HCT116 (cell line): ENCODE measurements around the gene WAPL. TPM values are rescaled to one million over a fixed set of nuclear protein-coding genes. Genes with fewer than 3 reads are reported as not detected.

Experiments
- ATAC-seq: fragments of 200-7000 bp; cut with Tn5 transposase; 2 replicates; pipeline ENCODE4 v1.9.1; 2020; ENCODE audit warnings: mild to moderate bottlenecking, moderate library complexity
- BruUV-seq: library from RNA; stranded (reverse); fragments of 400-500 nt; replicated peaks from 2 replicates; lab custom pipeline; 2021; lab: Mats Ljungman, UMichigan
- CTCF ChIA-PET: fragments of 300-600 bp; sonication (Branson Sonifier 250); formaldehyde crosslinking; loops from one replicate; lab custom pipeline; 2021; ENCODE audit warnings: antibody characterized with exemption; lab: Charles Lee
- POLR2A ChIA-PET: fragments of 300-600, 350-600 bp; sonication (Branson Sonifier 250); formaldehyde crosslinking; loops from one replicate; lab custom pipeline; 2021; ENCODE audit warnings: antibody characterized with exemption; lab: Charles Lee
- RAD21 ChIA-PET, 2 experiments: fragments of 300-600 bp; sonication (Branson Sonifier 250); formaldehyde crosslinking; loops; one replicate each; lab custom pipeline; 2023; ENCODE audit warnings: low total read pairs in 2 of 2; ENCODE audit not compliant: uncharacterized antibody in 2 of 2, unreplicated experiment in 2 of 2, low non-redundant PET in 1 of 2; lab: Charles Lee
- DNase-seq: peaks from one replicate; pipeline ENCODE4 v3.0.0-alpha.2; 2010; ENCODE audit warnings: low read depth, low spot score
- H2AFZ ChIP-seq: fragments of 200-600 bp; shearing (Covaris generic), sonication (generic); 2 replicates; pipeline ENCODE4 v1.6.1; 2017; ENCODE audit warnings: low read depth, mixed run types, mixed read lengths, antibody characterized with exemption, low read length; ENCODE audit not compliant: poor library complexity, severe bottlenecking
- H3K27ac ChIP-seq: 2 replicates; pipeline ENCODE4 v1.5.1; 2012; ENCODE audit warnings: low read depth, low read length
- H3K27me3 ChIP-seq: fragments of 200-600 bp; sonication (generic); 2 replicates; pipeline ENCODE4 v1.6.1; 2016; ENCODE audit warnings: mixed run types, low read length, mixed read lengths; ENCODE audit not compliant: insufficient read depth
- H3K36me3 ChIP-seq, 2 experiments: fragments of 200-500 bp in 1 of 2; fragments of 200-600 bp in 1 of 2; sonication (Bioruptor generic) in 1 of 2; sonication (generic) in 1 of 2; 2 replicates each; pipeline versions ENCODE4 v1.5.1 to v1.6.1; 2014 to 2016; ENCODE audit warnings: low read length in 2 of 2, inconsistent platforms in 1 of 2, mixed read lengths in 1 of 2, mixed run types in 1 of 2; ENCODE audit not compliant: insufficient read depth in 2 of 2, control insufficient read depth in 1 of 2
- H3K4me1 ChIP-seq, 2 experiments: fragments of 200-600 bp in 1 of 2; sonication (generic) in 1 of 2; 2 replicates each; pipeline versions ENCODE4 v1.5.1 to v1.6.1; 2012 to 2017; ENCODE audit warnings: low read length in 2 of 2, inconsistent platforms in 1 of 2, mild to moderate bottlenecking in 1 of 2, mixed read lengths in 1 of 2, mixed run types in 1 of 2, moderate library complexity in 1 of 2; ENCODE audit not compliant: insufficient read depth in 2 of 2, control insufficient read depth in 1 of 2
- H3K4me2 ChIP-seq: fragments of 200-600 bp; sonication (generic); 2 replicates; pipeline ENCODE4 v1.6.1; 2017; ENCODE audit warnings: mixed run types, low read length, mixed read lengths
- H3K4me3 ChIP-seq, 2 experiments: fragments of 200-600 bp in 1 of 2; sonication (generic) in 1 of 2; replicated peaks in 1 of 2; 2 replicates each; pipeline ENCODE4 v1.5.1; 2011 to 2016; ENCODE audit warnings: low read length in 2 of 2, control low read depth in 1 of 2, low read depth in 1 of 2, mild to moderate bottlenecking in 1 of 2, mixed read lengths in 1 of 2, mixed run types in 1 of 2
- H3K79me2 ChIP-seq: fragments of 200-600 bp; sonication (generic); 2 replicates; pipeline ENCODE4 v1.6.1; 2017; ENCODE audit warnings: mild to moderate bottlenecking, mixed run types, low read length, moderate library complexity, mixed read lengths; ENCODE audit not compliant: insufficient read depth
- H3K9ac ChIP-seq: fragments of 200-600 bp; sonication (generic); 2 replicates; pipeline ENCODE4 v1.6.1; 2016; ENCODE audit warnings: low read length, mixed read lengths
- H3K9me2 ChIP-seq: fragments of 200-600 bp; sonication (generic), shearing (Covaris generic); 2 replicates; pipeline ENCODE4 v1.6.1; 2017; ENCODE audit warnings: mixed run types, mild to moderate bottlenecking, moderate library complexity; ENCODE audit not compliant: insufficient read depth
- H3K9me3 ChIP-seq, 2 experiments: fragments of 200-500 bp in 1 of 2; fragments of 200-600 bp in 1 of 2; sonication (Bioruptor generic) in 1 of 2; sonication (generic) in 1 of 2; 2 replicates each; pipeline ENCODE4 v1.6.1; 2014 to 2017; ENCODE audit warnings: low read length in 2 of 2, mixed read lengths in 2 of 2, inconsistent platforms in 1 of 2, low read depth in 1 of 2, mild to moderate bottlenecking in 1 of 2, mixed run types in 1 of 2, moderate library complexity in 1 of 2; ENCODE audit not compliant: control insufficient read depth in 1 of 2, insufficient read depth in 1 of 2
- H4K20me1 ChIP-seq: fragments of 200-600 bp; sonication (generic), shearing (Covaris generic); 2 replicates; pipeline ENCODE4 v1.6.1; 2017; ENCODE audit warnings: mixed run types, mild to moderate bottlenecking, moderate library complexity; ENCODE audit not compliant: insufficient read depth
- CEBPB ChIP-seq: IDR thresholded peaks from 2 replicates; pipeline ENCODE4 v1.6.1; 2012; ENCODE audit warnings: low read depth
- ELF1 ChIP-seq: IDR thresholded peaks from 2 replicates; pipeline ENCODE4 v1.6.1; 2012; ENCODE audit warnings: low read depth, borderline replicate concordance
- FOSL1 ChIP-seq: IDR thresholded peaks from 2 replicates; pipeline ENCODE4 v1.6.1; 2012; ENCODE audit warnings: low read depth
- intact Hi-C: fragments of 100-400 bp; cut with micrococcal nuclease; formaldehyde crosslinking; loops from 2 replicates; pipeline ENCODE4 v1.10.0; 2022
- total RNA-seq: library from RNA; stranded (reverse); gene quantifications from one replicate; pipeline ENCODE4 v1.2.1, GENCODE V29; 2021; ENCODE audit not compliant: unreplicated experiment
- TF ChIP-seq, protein P1 (sequence below): IDR thresholded peaks from 2 replicates; pipeline ENCODE4 v1.6.1; 2012; ENCODE audit warnings: low read depth
- TF ChIP-seq, protein P2 (sequence below): IDR thresholded peaks from 2 replicates; pipeline ENCODE4 v1.6.1; 2011; ENCODE audit warnings: mild to moderate bottlenecking, low read length, moderate library complexity; ENCODE audit not compliant: insufficient replicate concordance; ENCODE audit errors: extremely low read depth

Gene WAPL
- total RNA-seq, 1 experiment from 2014 or later: 37.5 TPM

DNA sequence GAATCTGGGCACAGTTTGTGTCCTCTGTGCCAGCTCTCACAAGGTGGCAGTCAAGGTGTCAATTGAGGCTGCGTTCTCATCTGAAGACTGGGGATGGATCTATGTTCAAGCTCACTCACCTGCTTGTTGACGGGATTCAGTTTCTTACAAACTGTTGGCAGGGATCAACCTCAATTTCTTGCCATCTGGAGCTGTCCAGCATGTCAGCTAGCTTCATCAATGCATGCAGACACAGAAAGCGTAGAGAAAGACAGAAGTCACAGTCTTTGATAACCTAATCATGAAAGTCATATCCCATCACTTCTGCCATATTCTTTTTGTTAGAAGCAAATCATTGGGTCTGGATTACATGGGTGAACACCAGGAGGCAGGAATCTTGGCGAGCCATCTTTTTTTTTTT is 32.0 kb upstream of the WAPL start:
- Histone ChIP-seq H3K4me3 (no peak overlapping the region), H3K4me1 (peaks cover 0 to 9% of the 10 kb centered on the region in 2 experiments; a peak in 3 of 4 replicates)
- no peak; the same call in 1 of the 2 replicates for ATAC-seq
- POLR2A ChIA-PET: no interaction called here
- CTCF ChIA-PET: no interaction called here
- no peak for TF ChIP-seq FOSL1
- TF ChIP-seq, protein P1, sequence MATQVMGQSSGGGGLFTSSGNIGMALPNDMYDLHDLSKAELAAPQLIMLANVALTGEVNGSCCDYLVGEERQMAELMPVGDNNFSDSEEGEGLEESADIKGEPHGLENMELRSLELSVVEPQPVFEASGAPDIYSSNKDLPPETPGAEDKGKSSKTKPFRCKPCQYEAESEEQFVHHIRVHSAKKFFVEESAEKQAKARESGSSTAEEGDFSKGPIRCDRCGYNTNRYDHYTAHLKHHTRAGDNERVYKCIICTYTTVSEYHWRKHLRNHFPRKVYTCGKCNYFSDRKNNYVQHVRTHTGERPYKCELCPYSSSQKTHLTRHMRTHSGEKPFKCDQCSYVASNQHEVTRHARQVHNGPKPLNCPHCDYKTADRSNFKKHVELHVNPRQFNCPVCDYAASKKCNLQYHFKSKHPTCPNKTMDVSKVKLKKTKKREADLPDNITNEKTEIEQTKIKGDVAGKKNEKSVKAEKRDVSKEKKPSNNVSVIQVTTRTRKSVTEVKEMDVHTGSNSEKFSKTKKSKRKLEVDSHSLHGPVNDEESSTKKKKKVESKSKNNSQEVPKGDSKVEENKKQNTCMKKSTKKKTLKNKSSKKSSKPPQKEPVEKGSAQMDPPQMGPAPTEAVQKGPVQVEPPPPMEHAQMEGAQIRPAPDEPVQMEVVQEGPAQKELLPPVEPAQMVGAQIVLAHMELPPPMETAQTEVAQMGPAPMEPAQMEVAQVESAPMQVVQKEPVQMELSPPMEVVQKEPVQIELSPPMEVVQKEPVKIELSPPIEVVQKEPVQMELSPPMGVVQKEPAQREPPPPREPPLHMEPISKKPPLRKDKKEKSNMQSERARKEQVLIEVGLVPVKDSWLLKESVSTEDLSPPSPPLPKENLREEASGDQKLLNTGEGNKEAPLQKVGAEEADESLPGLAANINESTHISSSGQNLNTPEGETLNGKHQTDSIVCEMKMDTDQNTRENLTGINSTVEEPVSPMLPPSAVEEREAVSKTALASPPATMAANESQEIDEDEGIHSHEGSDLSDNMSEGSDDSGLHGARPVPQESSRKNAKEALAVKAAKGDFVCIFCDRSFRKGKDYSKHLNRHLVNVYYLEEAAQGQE: peak; percentile 63
- TF ChIP-seq, all 23 proteins: peak for 1
- no peak overlapping the region for H2AFZ ChIP-seq
- no peaks in the 10 kb centered on the region for H3K79me2 ChIP-seq
- RAD21 ChIA-PET: no interaction called here
- DNase-seq: no peak
- intact Hi-C loops: no loop called here
- H3K4me2 ChIP-seq: peak overlapping the region; percentile 37
- H3K9me2 ChIP-seq: no peaks in the 10 kb centered on the region
- no TSS peak for BruUV-seq
- H3K27me3 ChIP-seq: no peaks in the 10 kb centered on the region
- H3K27ac ChIP-seq: no peak overlapping the region
- no peaks in the 10 kb centered on the region for H3K36me3 ChIP-seq
- H3K9me3 ChIP-seq: no peaks in the 10 kb centered on the region
- no peak overlapping the region for H3K9ac ChIP-seq
- no peaks in the 10 kb centered on the region for H4K20me1 ChIP-seq

DNA sequence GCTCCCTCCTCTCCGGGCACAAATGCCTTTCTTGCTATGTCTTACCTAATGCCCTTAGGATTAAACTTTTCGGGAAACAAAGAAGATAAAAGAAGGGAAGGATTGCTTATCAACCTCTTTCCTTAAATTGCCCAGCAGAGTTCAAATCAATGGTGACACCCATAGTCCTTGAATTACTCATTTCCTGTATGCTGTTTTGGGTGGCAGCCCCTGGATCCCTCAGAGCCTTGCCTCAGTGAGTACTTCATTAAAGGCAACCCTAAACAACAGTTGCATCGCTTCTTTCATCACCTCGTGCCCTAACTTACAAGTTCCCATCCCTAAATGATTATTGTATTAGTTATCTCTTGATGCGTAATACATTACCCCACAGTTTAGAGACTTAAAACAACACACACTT is 31.6 kb upstream of the WAPL start:
- BruUV-seq: no TSS peak
- ATAC-seq: no peak; the same call in 1 of the 2 replicates
- H3K4me3 ChIP-seq: no peak overlapping the region
- no peaks in the 10 kb centered on the region for H3K9me2 ChIP-seq
- no peak for DNase-seq
- peak overlapping the region; percentile 37 for H3K4me2 ChIP-seq
- intact Hi-C loops: no loop called here
- no peaks in the 10 kb centered on the region for H3K79me2 ChIP-seq
- peaks cover 0 to 9% of the 10 kb centered on the region in 2 experiments; a peak in 3 of 4 replicates for H3K4me1 ChIP-seq
- ChIA-PET CTCF (no interaction called here), POLR2A (no interaction called here), RAD21 (no interaction called here)
- H3K27ac ChIP-seq: no peak overlapping the region
- no peaks in the 10 kb centered on the region for H3K27me3 ChIP-seq
- no peak overlapping the region for H3K9ac ChIP-seq
- H4K20me1 ChIP-seq: no peaks in the 10 kb centered on the region
- TF ChIP-seq CEBPB (no peak), ELF1 (no peak), FOSL1 (0 out of 2 replicates have a peak, but pooled peaks have one; percentile 15)
- TF ChIP-seq, protein P2, sequence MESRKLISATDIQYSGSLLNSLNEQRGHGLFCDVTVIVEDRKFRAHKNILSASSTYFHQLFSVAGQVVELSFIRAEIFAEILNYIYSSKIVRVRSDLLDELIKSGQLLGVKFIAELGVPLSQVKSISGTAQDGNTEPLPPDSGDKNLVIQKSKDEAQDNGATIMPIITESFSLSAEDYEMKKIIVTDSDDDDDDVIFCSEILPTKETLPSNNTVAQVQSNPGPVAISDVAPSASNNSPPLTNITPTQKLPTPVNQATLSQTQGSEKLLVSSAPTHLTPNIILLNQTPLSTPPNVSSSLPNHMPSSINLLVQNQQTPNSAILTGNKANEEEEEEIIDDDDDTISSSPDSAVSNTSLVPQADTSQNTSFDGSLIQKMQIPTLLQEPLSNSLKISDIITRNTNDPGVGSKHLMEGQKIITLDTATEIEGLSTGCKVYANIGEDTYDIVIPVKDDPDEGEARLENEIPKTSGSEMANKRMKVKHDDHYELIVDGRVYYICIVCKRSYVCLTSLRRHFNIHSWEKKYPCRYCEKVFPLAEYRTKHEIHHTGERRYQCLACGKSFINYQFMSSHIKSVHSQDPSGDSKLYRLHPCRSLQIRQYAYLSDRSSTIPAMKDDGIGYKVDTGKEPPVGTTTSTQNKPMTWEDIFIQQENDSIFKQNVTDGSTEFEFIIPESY: no peak
- H3K36me3 ChIP-seq: no peaks in the 10 kb centered on the region
- H2AFZ ChIP-seq: no peak overlapping the region
- no peaks in the 10 kb centered on the region for H3K9me3 ChIP-seq
